GM12865 (cell line): Measurements from ENCODE around the gene CERKL.
A peak's percentile ranks its signal among the peaks of the same experiment; 100 is the strongest.

Experiments used
- DNase-seq: peaks from one replicate; pipeline ENCODE4 v3.0.0; 2010; ENCODE audit warnings: low read depth
- H3K4me3 ChIP-seq: 2 replicates; pipeline ENCODE4 v1.5.1; 2011; ENCODE audit warnings: mild to moderate bottlenecking, low read depth, low read length, control low read depth
- CTCF ChIP-seq: IDR thresholded peaks from 2 replicates; pipeline ENCODE4 v1.5.1; 2011; ENCODE audit warnings: low read length, control low read depth, low read depth, inconsistent platforms; ENCODE audit not compliant: insufficient read depth; ENCODE audit errors: missing control alignments

Gene CERKL

GRCh38 chr2:181643151-181643550 lies 13.8 kb downstream of the CERKL start:
- no peak for DNase-seq
- TF ChIP-seq CTCF: no peak
- H3K4me3 ChIP-seq: no peak overlapping the region

GRCh38 chr2:181642086-181642485 lies 14.8 kb downstream of the CERKL start:
- no peak overlapping the region for H3K4me3 ChIP-seq
- no peak for DNase-seq
- TF ChIP-seq CTCF: no peak

- no peak for DNase-seq
Observed at GRCh38 chr2:181639686-181640085, 17.2 kb downstream of the CERKL start.

GRCh38 chr2:181632733-181633401 lies 24.0 kb downstream of the CERKL start:
- DNase-seq: peak; percentile 45
- no peak overlapping the region for H3K4me3 ChIP-seq
- TF ChIP-seq CTCF: no peak

More at GRCh38 chr2:181639686-181640085, 17.2 kb downstream of the CERKL start:
- TF ChIP-seq CTCF: no peak
- no peak overlapping the region for H3K4me3 ChIP-seq

GRCh38 chr2:181628590-181629585 lies 28.0 kb downstream of the CERKL start:
- no peak for DNase-seq
- no peak overlapping the region for H3K4me3 ChIP-seq
- TF ChIP-seq CTCF: no peak

- DNase-seq: no peak
- no peak overlapping the region for H3K4me3 ChIP-seq
- TF ChIP-seq CTCF: no peak
Observed at GRCh38 chr2:181627545-181627944, 29.4 kb downstream of the CERKL start.
